HG02759 (cell line): Measurements from ENCODE around the gene SLC16A1.
"Not testable (repeated sequence)": the region's sequence is repeated elsewhere in the genome, so short reads cannot be mapped to it uniquely, and the experiment has no call there.

Experiments used
- ATAC-seq: cut with Tn5 transposase; IDR thresholded peaks from one replicate; pipeline ENCODE4 v1.9.1; 2021; ENCODE audit warnings: mild to moderate bottlenecking, moderate library complexity; ENCODE audit not compliant: unreplicated experiment

The SLC16A1 gene

DNA sequence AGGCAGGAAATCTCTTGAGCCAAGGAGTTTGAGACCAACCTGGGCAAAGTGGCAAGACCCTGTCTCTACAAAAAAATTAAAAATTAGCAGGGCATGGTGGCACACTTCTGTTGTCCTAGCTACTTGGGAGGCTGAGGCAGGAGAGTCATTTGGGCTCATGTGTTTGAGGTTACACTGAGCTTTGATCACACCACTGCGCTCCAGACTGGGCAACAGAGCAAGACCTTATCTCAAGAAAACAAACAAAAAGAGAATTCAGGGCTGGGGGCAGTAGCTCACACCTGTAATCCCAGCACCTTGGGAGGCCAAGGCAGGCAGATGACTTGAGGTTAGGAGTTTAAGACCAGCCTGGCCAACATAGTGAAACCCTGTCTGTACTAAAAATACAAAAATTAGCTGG, 17.8 kb upstream of the SLC16A1 start:
- no peak for ATAC-seq

DNA sequence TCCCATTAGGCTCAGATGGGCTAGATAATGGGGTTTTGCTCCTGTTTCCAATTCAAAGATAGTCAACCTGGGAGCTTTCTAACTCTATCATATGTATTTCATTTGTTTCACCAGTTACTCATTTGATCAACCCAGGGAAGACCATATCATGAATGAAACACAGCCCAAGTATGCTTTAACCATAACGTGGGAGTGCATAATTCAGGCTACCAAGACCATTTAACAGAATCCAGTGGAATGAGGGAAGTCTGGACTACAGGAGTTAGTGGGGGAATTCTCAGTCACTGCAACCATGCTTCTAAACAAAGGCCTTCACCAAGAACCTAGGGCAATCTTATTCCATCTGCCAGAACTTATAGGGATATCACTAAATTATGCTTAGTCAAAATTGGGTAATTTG, 15.0 kb upstream of the SLC16A1 start:
- no peak for ATAC-seq

- no peak for ATAC-seq
These were observed 8.4 kb upstream of the SLC16A1 start for GRCh38 chr1:112964347-112964746.

GRCh38 chr1:112961072-112961471, 5.1 kb upstream of the SLC16A1 start:
- no peak for ATAC-seq

GRCh38 chr1:112960384-112960783, 4.4 kb upstream of the SLC16A1 start:
- no peak for ATAC-seq

DNA sequence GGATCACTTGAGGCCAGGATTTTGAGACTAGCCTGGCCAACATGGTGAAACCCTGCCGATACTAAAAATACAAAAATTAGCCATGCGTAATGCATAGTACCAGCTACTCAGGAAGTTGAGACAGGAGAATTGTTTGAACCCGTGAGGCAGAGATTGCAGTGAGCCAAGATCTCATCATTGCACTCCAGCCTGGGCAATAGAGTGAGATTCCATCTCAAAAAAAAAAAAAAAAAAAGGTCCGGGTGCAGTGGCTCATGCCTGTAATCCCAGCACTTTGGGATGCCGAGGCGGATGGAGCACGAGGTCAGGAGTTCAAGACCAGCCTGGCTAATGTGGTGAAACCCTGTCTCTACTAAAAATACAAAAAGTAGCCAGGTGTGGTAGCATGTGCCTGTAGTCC, 2.2 kb upstream of the SLC16A1 start:
- not testable (repeated sequence) for ATAC-seq

DNA sequence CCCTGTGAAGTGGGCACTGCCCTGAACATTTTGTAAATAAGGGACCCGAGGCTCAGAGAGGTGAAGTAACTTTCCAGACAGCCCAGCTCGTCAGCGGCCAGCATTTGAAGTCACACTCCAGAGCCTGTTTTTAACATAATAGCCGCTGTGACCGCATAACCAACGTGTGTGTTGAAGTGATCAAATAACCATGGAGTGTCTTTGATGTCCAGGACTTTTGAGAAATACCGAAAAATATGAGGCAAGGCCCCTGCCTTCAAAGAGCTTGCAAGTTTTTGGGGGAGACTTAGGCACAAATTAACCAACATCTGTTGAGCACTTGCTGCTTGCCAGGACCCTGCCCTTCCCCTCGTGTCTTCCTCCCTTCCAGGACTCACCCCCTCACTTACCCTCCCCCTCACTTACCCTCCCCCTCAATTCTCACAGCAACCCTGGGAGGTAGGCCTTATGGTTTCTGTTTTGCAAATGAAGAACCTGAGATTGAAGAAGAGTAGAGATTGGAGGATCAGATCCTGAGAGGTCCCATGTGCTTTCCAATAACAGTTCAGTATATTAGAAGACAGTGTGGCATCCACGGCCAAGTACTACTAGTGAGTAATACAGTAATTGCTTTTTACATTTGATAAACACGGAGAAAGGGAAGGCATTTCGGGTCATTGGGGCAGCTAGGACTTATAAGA, 1.3 kb upstream of the SLC16A1 start:
- ATAC-seq: peak; percentile 46

- ATAC-seq: peak; percentile 10
These were observed 642 bp upstream of the SLC16A1 start for GRCh38 chr1:112956544-112957132.

DNA sequence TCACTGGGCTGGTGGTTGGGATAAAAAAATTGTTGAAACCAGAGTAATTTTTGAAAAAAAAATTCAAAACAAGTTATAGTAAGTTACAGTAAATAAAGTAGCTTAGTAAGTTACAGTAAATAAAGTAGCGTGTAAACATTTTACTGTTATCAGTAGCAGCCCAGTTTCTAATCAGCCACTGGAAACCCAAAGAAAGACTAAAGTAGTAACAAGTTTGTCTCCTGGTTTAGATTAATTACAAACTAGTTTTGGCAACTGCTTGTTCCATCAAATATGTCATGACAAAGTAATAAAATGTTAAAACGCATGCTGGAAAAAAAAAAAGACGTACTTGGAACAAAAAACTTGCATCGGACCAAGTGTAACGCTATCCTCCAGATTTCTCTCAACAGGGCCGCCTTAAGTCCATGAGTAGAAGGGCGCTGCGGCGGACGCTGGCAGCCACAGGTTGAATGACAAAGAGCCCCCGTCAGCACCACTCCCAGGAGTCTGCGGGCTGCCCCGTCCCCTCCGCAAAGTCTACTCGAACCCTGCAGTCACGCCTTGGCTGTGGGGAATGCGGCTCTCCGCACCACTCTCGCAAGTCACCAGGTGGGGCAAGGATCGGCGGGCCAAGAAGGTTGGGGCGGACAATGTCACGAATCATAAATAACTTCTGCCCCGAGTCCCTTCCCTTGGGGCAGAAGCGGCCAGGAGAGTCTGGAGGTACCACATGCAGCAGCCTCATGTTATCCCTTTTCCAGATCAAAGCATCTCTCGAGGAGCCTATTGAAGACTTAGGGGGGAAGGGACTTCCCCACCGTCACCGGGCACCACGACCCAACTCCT, 837 bp downstream of the SLC16A1 start:
- peak; percentile 17 for ATAC-seq

- ATAC-seq: no peak
These were observed 1.9 kb downstream of the SLC16A1 start for GRCh38 chr1:112954017-112954650.

DNA sequence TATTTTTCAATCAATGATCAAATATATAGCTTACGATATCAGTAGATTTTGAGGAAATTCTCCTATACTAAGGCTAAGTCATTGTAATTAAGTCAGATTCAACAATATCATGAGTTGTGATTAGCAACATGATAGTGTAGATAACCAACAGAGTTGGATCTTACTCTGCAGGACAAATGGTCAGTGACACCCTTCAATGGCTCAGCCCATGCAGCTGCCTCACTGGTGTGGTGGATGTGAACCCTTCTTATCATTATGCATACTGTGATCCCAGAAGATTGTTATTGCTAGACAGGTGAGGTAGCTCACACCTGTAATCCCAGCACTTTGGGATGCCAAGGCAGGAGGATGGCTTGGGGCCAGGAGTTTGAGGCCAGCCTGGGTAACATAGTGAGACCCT, 5.6 kb downstream of the SLC16A1 start:
- ATAC-seq: no peak

GRCh38 chr1:112946683-112947082, 9.3 kb downstream of the SLC16A1 start:
- ATAC-seq: no peak

DNA sequence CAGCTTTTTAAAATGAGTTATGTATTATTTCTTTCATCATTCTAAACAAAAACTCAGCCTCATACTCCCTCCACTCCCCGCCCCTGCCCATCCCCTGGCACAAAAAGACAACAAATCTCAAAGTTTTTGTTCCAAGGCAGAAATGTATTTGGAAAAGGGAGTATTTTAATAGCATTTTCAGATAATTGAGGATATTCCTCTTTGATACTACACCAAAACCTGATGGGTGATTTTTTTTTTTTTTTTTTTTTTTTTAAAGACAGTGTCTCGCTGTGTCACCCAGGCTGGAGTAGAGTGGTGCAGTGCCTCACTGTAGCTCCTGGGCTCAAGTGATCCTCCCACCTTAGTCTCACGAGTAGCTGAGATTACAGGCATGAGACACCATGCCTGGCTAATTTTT, 16.2 kb downstream of the SLC16A1 start:
- no peak for ATAC-seq

DNA sequence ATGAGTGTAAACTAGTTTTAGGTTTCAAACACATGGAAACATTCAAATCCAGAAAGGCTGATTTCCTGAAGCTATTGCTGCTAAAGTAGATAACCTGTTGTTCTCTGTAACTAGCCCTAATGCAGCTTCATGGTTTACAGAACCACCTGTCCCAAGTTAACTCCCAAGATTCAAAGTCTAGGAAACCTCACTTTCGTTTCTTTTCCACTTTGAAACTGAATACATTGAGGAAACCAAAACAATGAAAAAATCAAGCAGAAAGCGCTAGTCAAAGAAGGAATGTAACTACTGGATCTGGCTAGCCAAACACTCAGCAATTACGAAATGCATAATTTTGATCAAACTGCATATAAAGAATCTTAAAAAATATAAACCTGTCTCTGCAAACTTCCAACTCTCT, 17.8 kb downstream of the SLC16A1 start:
- ATAC-seq: no peak

- no peak for ATAC-seq
These were observed 18.5 kb downstream of the SLC16A1 start for GRCh38 chr1:112937495-112937894.

DNA sequence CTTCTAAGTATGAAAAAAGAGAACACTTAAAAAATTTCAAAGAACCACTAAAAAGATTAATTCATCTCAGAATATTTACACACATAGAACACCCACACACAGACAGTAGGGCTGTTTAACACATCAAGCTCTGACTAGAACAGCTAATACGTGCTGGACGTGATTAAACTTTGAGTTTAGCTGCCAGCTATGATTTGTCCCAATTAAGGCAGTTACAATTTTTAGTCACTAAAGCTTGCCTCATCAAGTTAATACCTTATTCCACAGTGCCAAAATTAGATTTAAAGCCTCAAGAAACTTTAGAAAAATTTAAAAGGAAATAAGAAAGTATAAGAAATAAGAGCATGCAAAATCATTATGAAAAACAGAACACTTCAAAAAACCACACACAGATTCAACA, 18.9 kb downstream of the SLC16A1 start:
- ATAC-seq: no peak

DNA sequence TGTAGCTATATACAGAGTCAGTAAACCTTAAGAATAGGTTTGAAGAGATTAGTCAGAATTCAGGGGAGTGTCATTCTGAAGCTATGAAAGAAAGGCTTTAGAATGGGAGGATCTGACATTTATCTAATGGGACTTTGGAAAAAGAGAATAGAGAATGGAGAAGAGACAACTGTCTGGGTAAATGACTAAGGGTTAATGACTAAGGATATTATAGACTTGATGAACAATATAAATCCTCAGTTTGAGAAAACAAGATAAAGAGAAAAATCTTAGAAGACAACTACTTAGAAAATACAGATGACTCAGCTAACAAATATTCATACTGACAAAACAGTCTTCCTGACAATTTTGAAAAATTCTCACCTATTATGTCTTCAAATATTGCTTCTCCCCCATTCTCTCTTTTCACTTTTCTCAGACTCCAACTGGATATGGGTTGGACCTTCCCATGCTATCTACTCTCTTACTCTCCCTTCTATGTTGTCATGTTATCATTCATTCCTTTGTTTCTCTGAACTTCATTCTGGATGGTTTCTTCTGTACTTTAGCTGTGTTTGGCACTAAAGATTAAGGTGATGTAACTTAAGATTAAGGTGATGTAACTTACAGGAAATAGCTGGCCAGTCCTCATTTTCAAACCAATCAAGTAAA, 20.4 kb downstream of the SLC16A1 start:
- no peak for ATAC-seq

DNA sequence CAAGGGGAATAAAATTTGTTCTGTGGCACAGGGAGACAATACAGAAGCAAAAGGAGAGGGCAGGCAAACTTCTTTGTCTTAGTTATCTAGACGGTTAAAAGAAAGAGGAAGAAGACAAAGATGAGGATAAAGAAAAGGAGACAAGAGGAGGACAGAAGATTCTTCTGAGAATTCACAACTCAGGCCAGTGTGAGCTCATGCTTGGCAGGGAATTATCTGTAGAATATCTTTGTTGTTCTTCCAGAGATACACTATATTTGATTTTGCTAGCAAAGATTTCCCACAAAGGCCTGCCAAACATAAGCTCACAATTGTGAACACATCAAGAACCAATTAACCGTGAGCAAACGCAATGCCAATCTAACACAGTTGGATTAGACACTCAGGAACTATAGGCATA, 21.4 kb downstream of the SLC16A1 start:
- no peak for ATAC-seq

DNA sequence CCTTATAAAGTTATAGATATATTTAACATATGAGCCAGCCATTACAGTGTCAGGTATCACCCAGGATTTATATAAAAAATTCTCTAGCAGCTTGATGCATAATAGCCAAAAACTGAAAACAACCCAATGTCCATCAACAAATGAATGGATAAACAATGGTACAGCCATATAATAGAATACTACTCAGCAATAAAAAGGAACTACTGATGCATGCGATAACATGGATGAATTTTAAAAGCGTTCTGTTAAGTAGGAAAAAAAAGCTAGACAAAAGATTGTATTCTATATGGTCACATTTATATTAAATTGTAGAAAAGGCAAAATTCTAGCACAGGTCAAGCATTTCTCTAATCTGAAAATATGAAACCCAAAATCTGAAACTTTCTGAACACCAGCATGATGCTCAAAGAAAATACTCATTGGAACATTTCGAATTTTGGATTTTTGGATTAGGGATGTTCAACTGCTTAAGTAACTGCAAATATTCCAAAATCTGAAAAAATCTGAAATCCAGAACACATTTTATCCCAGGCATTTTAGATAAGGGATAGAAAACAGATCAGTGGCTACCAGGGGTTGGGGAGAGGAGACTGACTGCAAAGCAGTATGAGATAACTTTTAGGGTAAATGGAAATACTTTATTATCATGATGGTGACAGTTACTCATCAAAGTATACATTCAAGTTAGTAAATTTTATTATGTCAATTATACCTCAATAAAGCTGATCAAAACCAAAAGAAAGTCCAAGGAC, 22.0 kb downstream of the SLC16A1 start:
- ATAC-seq: no peak

GRCh38 chr1:112929979-112930378, 26.0 kb downstream of the SLC16A1 start:
- no peak for ATAC-seq
